GM18870 (cell line): ENCODE measurements around the gene ACOT13.
"Not testable (repeated sequence)": the region's sequence is repeated elsewhere in the genome, so short reads cannot be mapped to it uniquely, and the experiment has no call there.

Source experiments
- ATAC-seq: cut with Tn5 transposase; IDR thresholded peaks from one replicate; pipeline ENCODE4 v1.9.1; 2021; ENCODE audit warnings: moderate library complexity; ENCODE audit not compliant: unreplicated experiment

Gene ACOT13

DNA sequence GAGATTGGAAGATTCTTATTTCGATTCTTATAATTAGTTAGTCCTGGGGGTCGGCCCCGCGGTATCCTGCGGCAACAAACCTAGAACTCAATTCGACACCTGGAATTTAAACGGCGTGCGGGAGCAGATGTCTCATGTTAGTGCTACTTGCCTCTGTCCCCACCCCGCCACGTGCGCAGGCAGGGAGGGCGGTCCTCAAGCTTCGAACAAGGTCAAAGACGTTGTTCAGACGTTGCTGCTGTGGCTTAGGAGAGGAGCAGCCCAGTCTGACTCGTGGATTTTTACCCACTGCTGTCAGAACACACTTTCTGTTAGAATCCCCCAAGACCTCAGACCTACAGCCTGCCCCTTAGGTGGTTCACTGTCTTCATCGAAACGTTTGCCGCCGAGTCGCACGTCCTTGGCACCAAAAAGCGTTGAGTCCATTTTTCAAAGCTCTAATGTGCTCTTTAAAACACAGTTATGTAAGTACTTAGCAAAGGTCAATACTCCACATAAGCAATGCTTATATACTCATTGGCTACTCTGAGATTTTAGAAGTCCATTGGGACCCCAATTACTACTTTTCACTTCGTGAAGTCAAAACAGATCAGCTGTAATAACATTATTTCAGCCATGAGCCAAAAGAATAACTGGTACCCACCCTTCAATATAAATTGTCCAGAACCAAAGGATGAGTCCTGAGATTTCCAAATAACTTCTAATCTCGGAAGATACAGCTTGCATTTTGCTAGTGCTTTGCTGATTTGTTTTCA is 54.8 kb downstream of the ACOT13 start:
- ATAC-seq = peak; percentile 36

DNA sequence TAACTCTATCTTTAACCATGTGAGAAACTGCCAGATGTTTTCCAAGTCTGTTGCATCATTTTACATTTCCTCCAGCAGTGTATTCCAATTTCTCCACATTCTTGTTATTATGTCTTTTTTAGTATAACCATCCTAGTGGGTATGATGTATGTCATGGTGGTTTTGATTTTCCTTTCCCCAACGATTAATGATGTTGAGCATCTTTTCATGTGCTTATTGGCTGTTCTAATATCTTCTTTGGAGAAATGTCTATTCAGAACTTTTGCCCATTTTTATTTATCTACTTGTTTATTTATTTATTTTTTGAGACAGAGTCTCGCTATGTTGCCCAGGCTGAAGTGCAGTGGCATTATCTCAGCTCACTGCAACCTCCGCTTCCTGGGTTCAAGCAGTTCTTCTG is 56.4 kb downstream of the ACOT13 start:
- no peak for ATAC-seq

DNA sequence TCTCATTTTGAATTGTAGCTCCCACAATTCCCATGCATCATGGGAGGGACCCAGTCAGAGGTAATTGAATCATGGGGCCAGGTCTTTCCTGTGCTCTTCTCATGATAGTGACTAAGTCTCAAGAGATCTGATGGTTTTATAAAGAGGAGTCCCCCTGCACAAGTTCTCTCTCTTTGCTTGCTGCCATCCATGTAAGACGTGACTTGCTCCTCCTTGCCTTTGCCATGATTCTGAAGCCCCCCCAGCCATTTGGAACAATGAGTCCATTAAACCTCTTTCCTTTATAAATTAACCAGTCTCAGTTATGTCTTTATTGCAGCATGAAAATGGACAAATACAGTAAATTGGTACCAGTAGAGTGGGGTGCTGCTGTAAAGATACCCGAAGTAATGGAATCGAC is 63.8 kb downstream of the ACOT13 start:
- ATAC-seq = not testable (repeated sequence)

DNA sequence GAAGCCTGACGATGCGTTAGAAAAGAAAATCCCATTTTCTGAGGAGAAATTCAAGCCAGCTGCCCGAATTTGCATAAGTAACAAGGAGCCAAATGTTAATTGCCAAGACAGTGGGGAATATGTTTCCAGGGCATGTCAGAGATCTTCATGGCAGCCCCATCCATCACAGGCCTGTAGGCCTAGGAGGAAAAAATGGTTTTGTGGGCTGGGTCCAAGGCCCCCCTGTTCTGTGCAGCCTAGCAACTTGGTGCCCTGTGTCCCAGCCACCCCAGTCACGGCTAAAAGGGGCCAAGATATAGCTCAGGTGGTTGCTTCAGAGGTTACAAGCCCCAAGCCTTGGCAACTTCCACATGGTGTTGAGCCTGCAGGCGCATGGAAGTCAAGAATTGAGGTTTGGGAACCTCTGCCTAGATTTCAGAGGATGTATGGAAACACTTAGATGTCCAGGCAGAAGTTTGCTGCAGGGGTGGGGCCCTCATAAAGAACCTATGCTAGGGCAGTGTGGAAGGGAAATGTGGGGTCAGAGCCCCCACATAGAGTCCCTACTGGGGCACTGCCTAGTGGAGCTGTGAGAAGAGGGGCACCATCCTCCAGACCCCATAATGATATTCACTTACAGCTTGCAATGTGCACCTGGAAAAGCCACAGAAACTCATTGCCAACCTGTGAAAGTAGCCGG is 64.7 kb downstream of the ACOT13 start:
- not testable (repeated sequence) for ATAC-seq

DNA sequence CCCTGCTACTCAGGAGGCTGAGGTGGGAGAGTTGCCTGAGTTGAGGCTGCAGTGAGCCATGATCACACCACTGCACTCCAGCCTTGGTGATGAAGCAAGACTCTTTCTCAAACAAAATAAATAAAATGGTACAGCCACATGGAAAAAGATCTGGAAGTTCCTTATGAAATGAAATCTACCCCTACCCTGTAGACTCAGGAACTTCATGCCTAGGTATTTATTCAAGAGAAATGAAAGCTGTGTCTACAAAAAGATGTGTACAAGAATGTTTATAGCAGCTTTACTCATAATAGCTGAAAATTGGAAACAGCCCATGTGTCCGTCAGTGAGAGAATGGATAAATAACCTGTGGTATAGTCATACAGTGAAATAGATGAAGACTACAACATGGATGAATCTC is 67.3 kb downstream of the ACOT13 start:
- no peak for ATAC-seq

DNA sequence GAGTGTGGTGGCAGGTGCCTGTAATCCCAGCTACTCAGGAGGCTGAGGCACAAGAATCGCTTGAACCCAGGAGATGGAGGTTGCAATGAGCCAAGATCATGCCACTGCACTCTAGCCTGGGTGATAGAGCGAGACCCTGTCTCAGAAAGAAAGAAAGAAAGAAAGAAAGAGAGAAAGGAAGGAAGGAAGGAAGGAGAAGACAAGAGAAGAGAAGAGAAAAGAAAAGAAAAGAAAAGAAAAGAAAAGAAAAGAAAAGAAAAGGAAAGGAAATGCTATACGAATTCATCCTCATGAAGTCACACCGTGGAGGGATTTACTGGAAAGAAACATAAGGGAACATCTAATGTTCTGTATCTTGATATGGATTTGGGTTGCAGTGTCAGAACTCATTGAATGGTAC is 67.8 kb downstream of the ACOT13 start:
- not testable (repeated sequence) for ATAC-seq

DNA sequence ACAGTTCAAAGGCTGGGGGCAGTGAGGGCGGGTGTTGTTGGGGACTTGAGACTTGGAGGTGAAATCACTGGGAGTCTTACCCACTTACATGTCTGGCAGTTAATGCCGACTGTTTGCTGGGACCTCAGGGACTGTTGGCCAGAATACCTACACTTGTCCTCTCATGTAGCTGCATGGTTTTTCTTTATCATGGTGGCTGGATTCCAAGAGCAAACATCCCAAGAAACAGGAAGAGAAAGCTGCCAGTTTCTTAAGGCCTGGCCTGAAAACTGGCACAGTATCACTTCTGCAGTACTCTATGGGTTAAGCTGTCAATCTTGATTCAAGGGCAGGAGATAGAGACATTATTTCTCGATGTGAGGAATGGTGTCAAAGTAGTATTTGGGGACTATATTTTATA is 71.9 kb downstream of the ACOT13 start:
- ATAC-seq = no peak

DNA sequence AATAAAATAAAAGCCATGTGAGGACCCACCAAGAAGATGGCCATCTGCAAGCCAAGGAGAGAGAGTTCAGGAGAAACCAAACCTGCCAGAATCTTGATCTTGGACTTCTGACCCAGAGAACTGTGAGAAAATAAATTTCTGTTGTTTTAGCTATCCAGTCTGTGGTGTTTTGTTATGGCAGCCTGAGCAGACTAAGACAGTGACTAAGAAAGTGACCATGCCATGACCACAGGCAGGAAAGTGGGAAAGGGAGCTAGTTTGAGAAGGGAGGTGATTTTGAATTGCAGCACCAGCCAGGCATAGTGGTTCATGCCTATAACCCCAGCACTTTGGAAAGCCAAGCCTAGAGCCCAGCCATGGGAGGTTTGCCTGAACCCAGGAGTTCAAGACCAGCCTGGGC is 74.0 kb downstream of the ACOT13 start:
- ATAC-seq = no peak

DNA sequence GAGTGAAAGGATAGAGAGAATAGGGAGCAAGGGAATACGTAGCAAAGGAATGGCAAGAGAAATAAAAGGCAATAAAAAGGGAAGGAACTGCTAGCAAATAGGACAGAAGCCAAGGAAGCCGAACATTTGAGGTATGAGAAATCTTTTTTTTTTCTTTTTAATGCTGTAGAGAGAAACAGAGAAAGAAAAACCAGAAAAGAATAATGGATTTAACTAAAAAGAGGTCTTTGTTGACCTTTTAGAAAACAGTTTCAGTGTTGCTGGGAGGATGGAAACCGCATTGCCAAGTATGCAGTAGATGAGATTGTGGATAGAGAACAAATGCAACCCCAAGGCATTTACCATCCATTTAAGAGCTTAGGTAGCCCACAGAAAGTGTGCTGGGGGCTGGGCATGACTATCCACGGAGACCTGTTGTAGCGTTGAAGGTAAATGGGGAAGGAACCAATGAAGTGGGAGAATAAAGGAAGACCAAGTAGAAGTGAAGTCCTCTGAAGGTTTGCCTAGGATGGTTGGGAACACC is 75.4 kb downstream of the ACOT13 start:
- no peak for ATAC-seq

DNA sequence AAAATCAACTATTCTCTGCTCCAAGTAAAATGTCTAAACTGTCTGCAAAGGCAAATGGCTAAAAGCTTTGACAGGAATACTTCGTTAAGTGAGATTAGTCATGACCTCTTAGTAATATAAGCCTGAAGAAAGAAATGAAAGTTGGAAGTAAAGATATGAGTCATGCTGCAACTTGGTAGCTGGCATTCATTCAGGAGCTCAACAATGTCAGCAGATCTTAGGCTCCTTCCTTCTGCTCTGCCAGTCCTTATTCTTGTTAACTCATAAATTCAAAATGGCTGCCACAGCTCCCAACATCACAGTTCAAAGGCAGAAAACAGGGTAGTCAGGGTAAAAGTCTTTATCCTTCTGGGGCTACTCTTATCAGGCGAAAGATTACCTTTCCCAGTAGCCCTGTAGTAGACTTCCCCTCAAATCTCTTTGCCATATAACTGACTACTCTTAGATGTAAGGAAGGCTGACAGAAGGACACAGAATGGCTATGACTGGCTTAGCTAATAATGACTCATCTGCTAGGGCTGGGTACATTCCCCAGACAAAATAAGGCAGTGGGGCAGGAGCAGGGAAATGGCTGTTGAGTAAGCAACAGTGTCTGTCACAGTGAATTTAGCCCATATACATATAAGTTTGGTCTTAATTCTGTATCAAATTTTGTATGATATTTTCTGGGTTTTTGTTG is 76.5 kb downstream of the ACOT13 start:
- ATAC-seq = peak; percentile 93

DNA sequence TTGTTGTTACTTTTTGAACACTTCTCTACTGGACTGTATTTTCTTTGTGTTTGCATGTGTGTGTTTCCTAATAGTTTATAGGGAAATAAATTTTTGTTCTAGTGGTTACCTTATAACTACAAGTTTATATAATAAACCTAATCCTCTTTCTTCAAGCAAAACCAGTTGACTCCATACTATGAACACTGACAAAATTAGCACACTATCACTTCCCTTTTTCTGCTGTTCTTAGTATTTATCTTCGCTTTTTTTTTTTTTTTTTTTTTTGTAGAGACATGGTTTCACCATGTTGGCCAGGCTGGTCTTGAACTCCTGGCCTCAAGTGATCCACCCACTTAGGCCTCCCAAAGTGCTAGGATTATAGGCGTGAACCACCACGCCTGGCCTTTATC is 77.1 kb downstream of the ACOT13 start:
- ATAC-seq = no peak

DNA sequence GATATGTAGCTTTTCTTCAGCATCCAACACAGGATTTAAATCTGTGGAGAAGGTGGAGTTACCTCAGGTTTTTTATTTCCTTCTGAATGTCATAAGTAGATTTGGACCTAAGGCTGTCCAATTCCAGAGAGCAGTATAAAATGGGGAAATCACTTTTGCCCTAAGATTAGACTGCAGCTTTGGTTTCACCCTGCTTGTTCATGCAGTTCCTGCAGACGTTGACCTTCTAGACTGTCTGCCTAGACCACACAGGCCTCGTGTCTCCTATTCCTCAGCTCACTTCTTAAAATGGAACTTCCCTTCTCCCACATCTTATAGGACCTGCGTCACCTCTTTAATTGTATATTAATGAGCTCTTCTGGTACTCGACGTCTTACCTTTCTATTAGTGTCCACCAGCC is 78.0 kb downstream of the ACOT13 start:
- ATAC-seq = no peak

DNA sequence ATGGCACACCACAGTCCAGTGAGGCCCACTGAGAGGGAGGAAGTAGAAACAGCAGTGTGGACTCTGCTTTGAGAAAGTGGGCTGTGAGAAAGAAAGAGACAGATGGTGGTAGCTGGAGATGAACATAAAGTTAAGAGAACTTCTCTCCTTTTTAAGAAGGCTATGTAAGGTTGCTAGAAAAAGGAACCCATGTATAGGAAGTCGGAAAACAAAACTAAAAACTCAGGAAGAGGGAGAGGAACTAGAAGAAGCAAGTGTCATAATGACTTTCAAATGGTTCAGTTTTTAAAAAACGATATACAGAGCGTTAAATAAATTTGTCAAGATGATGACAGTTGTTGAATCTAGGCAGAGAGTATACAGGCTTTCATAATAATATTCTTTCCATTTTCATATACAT is 82.4 kb downstream of the ACOT13 start:
- no peak for ATAC-seq

DNA sequence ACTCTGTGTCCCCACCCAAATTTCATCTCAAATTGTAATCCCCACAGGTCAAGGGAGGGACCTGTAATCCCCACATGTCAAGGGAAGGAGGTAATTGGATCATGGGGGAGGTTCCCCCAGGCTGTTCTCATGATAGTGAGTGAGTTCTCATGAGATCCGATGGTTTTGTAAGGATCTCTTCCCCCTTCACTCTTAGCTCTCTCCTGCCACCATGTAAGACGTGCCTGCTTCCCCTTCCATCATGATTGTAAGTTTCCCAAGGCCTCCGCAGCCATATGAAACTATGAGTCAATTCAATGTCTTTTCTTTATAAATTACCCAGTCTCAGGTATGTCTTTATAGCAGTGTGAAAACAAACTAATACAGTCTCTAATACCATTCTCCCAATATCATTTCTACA is 84.0 kb downstream of the ACOT13 start:
- not testable (repeated sequence) for ATAC-seq

DNA sequence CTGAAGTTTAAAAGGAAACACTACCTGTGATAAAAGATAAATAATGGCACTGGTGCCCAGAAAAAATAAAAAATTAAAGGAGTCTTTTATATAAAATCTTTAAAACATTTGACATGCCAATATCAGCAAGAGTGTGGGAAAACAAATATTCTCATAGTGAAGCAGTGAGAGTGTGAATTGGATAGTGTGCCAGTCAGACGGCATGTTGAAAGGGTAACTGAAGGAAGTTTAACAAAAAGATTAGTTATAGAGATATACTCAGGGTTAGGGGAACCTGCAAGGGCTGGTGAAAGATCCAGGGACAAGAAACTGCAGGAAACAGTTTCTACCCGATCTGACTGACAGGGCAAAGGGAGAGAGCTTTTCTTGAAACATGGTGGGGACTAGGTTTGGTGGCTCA is 85.6 kb downstream of the ACOT13 start:
- ATAC-seq = no peak

DNA sequence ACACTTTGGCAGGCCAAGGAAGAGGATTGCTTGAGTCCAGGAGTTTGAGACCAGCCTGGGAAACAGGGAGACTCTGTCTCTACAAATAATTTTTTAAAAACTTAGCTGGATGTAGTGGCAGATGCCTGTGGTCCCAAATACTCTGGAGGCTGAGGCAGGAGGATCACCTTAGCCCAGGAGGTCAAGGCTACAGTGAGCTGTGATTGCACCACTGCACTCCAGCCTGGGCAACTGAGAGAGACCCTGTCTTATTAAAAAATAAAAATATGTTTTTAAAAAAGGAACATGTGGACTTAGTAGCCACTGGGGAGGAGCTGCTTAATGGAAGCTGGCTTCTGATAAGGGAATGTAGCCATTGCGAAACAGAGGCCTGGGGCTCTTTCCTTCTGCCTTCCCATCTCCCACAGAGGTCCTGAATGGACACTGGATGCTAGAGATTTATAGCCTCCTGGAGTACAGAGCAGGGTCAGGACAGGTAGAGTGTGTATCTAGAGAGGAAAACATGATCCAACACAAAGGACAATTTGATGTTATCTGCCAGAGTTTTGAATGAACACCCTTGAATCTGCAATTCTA is 86.1 kb downstream of the ACOT13 start:
- no peak for ATAC-seq

DNA sequence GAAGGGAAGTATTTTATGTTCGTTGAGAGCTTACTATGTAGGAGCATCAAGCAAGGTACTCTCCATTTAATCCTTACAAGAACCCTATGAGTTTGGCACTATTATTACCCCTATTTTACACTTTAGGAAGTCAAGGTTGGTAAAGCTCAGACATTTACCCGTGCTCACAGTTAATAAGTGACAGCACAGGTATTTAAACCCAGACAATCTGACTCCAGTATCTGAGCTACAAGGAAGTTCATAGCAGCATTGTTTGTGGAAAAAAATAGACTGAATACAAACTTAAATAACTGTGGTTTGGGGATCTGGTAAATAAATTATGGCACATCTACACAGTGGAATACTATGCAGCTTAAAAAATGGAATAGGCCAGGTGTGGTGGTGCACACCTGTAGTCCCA is 86.7 kb downstream of the ACOT13 start:
- ATAC-seq = no peak

DNA sequence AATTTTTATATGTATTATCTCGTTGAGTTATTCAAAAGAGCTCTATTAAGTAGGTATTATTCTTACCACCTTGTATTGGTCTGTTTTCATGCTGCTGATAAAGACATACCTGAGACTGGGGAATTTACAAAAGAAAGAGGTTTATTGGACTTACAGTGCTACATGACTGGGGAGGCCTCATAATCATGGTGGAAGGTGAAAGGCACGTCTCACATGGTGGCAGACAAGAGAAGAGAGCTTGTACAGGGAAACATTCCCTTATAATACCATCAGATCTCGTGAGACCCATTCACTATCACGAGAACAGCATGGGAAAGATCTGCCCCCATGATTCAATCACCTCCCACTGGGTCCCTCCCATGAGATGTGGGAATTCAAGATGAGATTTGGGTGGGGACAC is 87.5 kb downstream of the ACOT13 start:
- not testable (repeated sequence) for ATAC-seq
